Gastroesophageal sphincter (tissue), 3 donors: ENCODE measurements around the gene GTF2H1.

Experiments
- POLR2A ChIP-seq, 2 donors: fragments of 450-650 bp; IDR thresholded peaks; one replicate each; pipeline ENCODE4 v1.6.1; 2017; ENCODE audit warnings: antibody characterized with exemption in 2 of 2, mild to moderate bottlenecking in 2 of 2, moderate library complexity in 1 of 2
- POLR2AphosphoS5 ChIP-seq: sonication (generic); formaldehyde crosslinking; IDR thresholded peaks from one replicate; pipeline ENCODE4 v1.6.1; 2017; ENCODE audit warnings: antibody characterized with exemption
- TF ChIP-seq, protein P1 (sequence below), 4 experiments: fragments of 200-600 bp in 2 of 4; fragments of 450-650 bp in 2 of 4; sonication (generic) in 1 of 4; IDR thresholded peaks; one replicate each; pipeline ENCODE4 v1.5.1; 2017 to 2019; ENCODE audit warnings: antibody characterized with exemption in 4 of 4, mild to moderate bottlenecking in 2 of 4, moderate library complexity in 2 of 4

- TF ChIP-seq, protein P1, sequence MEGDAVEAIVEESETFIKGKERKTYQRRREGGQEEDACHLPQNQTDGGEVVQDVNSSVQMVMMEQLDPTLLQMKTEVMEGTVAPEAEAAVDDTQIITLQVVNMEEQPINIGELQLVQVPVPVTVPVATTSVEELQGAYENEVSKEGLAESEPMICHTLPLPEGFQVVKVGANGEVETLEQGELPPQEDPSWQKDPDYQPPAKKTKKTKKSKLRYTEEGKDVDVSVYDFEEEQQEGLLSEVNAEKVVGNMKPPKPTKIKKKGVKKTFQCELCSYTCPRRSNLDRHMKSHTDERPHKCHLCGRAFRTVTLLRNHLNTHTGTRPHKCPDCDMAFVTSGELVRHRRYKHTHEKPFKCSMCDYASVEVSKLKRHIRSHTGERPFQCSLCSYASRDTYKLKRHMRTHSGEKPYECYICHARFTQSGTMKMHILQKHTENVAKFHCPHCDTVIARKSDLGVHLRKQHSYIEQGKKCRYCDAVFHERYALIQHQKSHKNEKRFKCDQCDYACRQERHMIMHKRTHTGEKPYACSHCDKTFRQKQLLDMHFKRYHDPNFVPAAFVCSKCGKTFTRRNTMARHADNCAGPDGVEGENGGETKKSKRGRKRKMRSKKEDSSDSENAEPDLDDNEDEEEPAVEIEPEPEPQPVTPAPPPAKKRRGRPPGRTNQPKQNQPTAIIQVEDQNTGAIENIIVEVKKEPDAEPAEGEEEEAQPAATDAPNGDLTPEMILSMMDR (IDR thresholded peaks at IDR 0.05), result no peak
- no peak for TF ChIP-seq POLR2A (IDR thresholded peaks at IDR 0.05)
- TF ChIP-seq POLR2AphosphoS5, result no peak
Measured at GRCh38 chr11:18320617-18321016, 1.8 kb upstream of the GTF2H1 start.
